HL-60 (cell line): ENCODE results near the gene BRAT1.

Experiments
- DNase-seq, 2 experiments: peaks; one replicate each; pipeline ENCODE4 v3.0.0-alpha.2; 2010 to 2020; ENCODE audit warnings: low read depth in 1 of 2, low spot score in 1 of 2
- H3K27ac ChIP-seq: fragments of 250-450 bp; sonication (Bioruptor Pico); replicated peaks from 2 replicates; pipeline ENCODE4 v1.5.1; 2020; ENCODE audit warnings: mild to moderate bottlenecking, moderate library complexity
- H3K27me3 ChIP-seq: fragments of 250-450 bp; sonication (Bioruptor Pico); 2 replicates; pipeline ENCODE4 v1.5.1; 2021; ENCODE audit warnings: mild to moderate bottlenecking, moderate library complexity; ENCODE audit not compliant: insufficient read depth, poor library complexity, severe bottlenecking
- H3K4me3 ChIP-seq: replicated peaks from 2 replicates; pipeline ENCODE4 v1.5.1; 2011; ENCODE audit warnings: mild to moderate bottlenecking, control low read depth, low read length; ENCODE audit not compliant: insufficient read depth
- GABPA ChIP-seq: IDR thresholded peaks from 2 replicates; pipeline ENCODE4 v1.6.1; 2012; ENCODE audit warnings: low read depth
- POLR2AphosphoS5 ChIP-seq: IDR thresholded peaks from 2 replicates; pipeline ENCODE4 v1.6.1; 2012; ENCODE audit warnings: low read depth
- SPI1 ChIP-seq: IDR thresholded peaks from 2 replicates; pipeline ENCODE4 v1.6.1; 2012; ENCODE audit warnings: low read depth, mild to moderate bottlenecking, borderline replicate concordance
- TF ChIP-seq, protein P1 (sequence below): IDR thresholded peaks from 2 replicates; pipeline ENCODE4 v1.6.1; 2012; ENCODE audit warnings: low read depth; ENCODE audit not compliant: insufficient replicate concordance
- TF ChIP-seq, protein P2 (sequence below): IDR thresholded peaks from one replicate; pipeline ENCODE4 v1.5.1; 2011; ENCODE audit warnings: low read length, control low read depth, inconsistent platforms; ENCODE audit not compliant: insufficient read depth

BRAT1 gene

DNA sequence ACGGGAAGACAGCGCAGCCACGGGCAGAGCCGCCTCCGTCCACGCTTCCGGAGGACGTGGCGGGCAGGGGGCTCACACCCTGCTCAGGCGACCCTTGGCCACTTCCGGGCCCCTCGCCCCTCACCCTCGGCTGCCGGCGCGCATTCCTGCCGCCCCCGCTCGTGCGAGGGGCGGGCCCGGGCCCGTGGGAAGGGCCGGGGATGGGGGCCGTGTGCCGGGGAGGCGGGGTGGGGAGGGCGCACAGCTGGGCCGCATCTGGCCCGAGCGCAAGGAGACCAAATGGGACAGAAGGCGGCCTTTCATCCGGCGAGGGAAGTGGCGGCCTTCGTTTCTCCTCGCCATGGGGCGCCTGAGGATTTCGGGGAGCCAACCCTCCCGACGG, 36.6 kb downstream of the BRAT1 start:
- H3K4me3 ChIP-seq: peak overlapping the region; percentile 46; the same call in 1 of the 2 replicates
- H3K27ac ChIP-seq: peak overlapping the region; percentile 63
- H3K27me3 ChIP-seq: no peaks in the 10 kb centered on the region
- DNase-seq: no peak
- TF ChIP-seq, protein P1, sequence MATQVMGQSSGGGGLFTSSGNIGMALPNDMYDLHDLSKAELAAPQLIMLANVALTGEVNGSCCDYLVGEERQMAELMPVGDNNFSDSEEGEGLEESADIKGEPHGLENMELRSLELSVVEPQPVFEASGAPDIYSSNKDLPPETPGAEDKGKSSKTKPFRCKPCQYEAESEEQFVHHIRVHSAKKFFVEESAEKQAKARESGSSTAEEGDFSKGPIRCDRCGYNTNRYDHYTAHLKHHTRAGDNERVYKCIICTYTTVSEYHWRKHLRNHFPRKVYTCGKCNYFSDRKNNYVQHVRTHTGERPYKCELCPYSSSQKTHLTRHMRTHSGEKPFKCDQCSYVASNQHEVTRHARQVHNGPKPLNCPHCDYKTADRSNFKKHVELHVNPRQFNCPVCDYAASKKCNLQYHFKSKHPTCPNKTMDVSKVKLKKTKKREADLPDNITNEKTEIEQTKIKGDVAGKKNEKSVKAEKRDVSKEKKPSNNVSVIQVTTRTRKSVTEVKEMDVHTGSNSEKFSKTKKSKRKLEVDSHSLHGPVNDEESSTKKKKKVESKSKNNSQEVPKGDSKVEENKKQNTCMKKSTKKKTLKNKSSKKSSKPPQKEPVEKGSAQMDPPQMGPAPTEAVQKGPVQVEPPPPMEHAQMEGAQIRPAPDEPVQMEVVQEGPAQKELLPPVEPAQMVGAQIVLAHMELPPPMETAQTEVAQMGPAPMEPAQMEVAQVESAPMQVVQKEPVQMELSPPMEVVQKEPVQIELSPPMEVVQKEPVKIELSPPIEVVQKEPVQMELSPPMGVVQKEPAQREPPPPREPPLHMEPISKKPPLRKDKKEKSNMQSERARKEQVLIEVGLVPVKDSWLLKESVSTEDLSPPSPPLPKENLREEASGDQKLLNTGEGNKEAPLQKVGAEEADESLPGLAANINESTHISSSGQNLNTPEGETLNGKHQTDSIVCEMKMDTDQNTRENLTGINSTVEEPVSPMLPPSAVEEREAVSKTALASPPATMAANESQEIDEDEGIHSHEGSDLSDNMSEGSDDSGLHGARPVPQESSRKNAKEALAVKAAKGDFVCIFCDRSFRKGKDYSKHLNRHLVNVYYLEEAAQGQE: no peak
- TF ChIP-seq POLR2AphosphoS5: no peak
- TF ChIP-seq, protein P2, sequence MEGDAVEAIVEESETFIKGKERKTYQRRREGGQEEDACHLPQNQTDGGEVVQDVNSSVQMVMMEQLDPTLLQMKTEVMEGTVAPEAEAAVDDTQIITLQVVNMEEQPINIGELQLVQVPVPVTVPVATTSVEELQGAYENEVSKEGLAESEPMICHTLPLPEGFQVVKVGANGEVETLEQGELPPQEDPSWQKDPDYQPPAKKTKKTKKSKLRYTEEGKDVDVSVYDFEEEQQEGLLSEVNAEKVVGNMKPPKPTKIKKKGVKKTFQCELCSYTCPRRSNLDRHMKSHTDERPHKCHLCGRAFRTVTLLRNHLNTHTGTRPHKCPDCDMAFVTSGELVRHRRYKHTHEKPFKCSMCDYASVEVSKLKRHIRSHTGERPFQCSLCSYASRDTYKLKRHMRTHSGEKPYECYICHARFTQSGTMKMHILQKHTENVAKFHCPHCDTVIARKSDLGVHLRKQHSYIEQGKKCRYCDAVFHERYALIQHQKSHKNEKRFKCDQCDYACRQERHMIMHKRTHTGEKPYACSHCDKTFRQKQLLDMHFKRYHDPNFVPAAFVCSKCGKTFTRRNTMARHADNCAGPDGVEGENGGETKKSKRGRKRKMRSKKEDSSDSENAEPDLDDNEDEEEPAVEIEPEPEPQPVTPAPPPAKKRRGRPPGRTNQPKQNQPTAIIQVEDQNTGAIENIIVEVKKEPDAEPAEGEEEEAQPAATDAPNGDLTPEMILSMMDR: no peak

DNA sequence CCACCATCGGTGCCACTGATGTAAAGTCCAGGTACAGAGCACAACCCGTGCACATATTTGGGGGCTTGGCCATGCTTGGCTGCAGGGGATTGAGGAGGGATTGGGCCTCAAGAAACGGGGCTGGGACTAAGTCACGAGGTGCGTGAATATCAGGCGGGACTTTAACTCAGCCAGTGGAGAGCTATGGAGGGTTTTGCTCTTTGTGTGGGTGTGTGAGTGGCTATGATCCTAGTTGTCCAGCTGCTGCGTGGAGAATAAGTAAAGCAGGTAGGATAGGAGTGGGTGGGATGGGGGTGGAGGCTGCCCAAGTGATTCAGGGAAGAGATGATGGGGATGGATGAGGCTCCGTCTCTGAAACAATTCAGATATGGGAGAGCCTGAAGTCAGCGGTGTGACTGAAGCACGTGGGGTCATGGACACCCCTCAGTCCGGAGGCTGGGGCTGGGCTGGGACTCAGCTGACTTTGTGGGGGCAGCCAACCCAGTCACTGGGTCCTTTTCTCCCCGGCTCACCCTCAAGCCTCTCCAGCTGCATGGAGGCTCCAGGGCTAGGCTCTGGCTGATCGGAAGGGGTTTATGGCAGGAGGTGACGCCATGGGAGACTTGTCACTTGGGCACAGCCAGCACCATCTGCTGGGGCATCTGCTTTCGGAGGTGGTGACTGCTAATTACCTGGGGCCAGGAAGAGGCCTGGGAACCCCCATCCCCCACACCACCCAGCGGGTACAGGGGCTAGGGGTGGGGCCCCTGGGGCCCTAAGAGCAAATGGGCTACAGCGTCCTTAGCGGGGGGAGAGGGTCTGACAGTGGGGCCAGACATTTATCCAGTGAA, 37.4 kb downstream of the BRAT1 start:
- H3K4me3 ChIP-seq: no peak overlapping the region
- DNase-seq: no peak
- TF ChIP-seq, protein P1: no peak
- TF ChIP-seq GABPA: no peak
- TF ChIP-seq, protein P2: no peak
- TF ChIP-seq SPI1: no peak
- TF ChIP-seq POLR2AphosphoS5: no peak
- no peaks in the 10 kb centered on the region for H3K27me3 ChIP-seq
- no peak overlapping the region for H3K27ac ChIP-seq

DNA sequence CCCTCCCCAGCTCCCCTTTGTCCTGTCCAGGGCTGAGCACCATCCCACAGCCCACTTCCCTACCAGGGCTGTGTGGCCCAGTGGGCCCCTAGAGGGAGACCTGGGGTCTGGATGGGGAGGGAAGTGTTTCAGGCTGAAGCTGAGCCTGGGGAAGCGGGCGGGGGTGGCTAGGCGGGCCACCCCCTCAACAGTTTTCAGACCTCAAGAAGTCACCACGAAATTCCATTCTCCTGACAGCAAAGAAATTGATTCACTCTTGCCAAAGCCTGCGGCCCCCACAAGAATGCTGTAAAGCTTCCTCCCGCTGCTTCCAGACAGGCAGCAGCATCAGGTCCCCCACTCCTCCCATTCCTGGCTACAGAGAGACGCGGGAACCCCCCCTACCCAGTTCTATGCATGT, 38.3 kb downstream of the BRAT1 start:
- no peak overlapping the region for H3K27ac ChIP-seq
- no peak for DNase-seq
- TF ChIP-seq SPI1 (no peak), POLR2AphosphoS5 (no peak), GABPA (no peak)
- TF ChIP-seq, protein P2: no peak
- TF ChIP-seq, protein P1: no peak
- H3K27me3 ChIP-seq: no peaks in the 10 kb centered on the region
- H3K4me3 ChIP-seq: no peak overlapping the region
